Measurements from ENCODE around the gene CHRNA3. TPM values are rescaled to one million over a fixed set of nuclear protein-coding genes. Genes with fewer than 3 reads are reported as not detected.
A peak's percentile ranks its signal among the peaks of the same experiment; 100 is the strongest.
"Not testable (repeated sequence)": the region's sequence is repeated elsewhere in the genome, so short reads cannot be mapped to it uniquely, and the experiment has no call there.

CHRNA3 gene
- total RNA-seq, 1 donor from 2014 or later, result 1.3 TPM

DNA sequence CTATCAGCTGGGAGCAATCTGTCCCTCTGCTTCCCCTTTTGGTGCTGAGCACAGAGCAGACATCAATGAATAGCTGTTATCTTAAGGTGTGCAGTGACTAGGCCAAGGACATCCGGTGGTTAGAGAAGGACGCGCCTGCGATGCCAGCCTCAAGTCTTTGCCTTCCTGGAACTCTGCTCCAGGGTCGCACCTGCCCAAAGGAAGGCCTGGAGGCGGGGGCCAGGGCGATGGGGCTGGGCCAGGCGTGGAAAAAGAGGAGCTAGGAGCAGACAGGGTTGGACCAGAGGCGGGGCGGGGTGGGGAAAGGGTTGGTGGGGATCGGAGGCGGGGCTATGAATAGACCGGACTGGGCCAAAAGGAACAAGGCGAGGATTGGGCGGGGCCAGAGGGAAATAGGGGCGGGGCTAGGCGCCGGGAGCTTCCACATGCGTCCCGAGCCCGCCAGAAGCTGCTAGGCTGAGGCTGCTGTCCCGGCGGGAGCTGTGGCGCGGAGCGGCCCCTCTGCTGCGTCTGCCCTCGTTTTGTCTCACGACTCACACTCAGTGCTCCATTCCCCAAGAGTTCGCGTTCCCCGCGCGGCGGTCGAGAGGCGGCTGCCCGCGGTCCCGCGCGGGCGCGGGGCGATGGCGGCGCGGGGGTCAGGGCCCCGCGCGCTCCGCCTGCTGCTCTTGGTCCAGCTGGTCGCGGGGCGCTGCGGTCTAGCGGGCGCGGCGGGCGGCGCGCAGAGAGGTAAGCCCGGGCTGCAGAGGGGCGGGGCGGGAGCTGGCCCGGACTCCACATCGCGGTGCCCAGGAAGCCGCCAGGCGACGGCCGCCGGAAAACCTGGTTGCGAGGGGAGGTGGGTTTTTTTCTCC, 55.5 kb downstream of the CHRNA3 start, which contains the start of gene CHRNA5:
Gene CHRNA5 (plus strand): TSS at position 424 of the 854 bp plus-strand sequence. CDS start 200 bp downstream, at position 624.
- ATAC-seq, result peak; percentile 97 to 98
- intact Hi-C loops (cut with DNase I), result no loop called here
- peak within 1 kb of the TSS; percentile 61 for H3K4me3 ChIP-seq
- peak; percentile 92 for DNase-seq
- no peaks in the 10 kb centered on the region for H3K36me3 ChIP-seq
- no peaks in the 10 kb centered on the region for H3K27me3 ChIP-seq (ENCODE audit: low read depth)
- no peak for TF ChIP-seq CTCF (IDR thresholded peaks at IDR 0.05)
- peaks cover 14% of the 10 kb centered on the region for H3K4me1 ChIP-seq
- H3K27ac ChIP-seq, result no peak within 1 kb of the TSS
- H3K9me3 ChIP-seq, result no peaks in the 10 kb centered on the region

DNA sequence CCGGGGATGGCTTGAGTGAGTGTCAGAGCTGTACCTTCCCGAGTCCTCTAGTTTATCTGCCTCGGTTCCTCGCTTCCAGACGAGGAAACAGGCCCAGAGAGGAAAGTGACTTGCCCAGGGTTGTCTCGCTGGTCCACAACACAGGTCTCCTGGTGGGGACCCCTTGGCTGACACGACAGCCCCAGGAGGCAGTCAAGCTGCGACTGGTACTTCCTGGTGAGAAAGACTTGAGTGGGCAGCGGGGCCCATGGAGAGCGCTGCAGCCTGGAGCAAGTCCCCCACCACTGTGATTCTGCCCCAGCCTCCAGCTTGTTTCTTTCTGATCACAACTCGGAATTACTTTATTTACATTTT, 56.1 kb downstream of the CHRNA3 start:
- Histone ChIP-seq H3K27ac (no peak overlapping the region), H3K4me3 (peak overlapping the region; percentile 61), H3K4me1 (peaks cover 14% of the 10 kb centered on the region), H3K9me3 (no peaks in the 10 kb centered on the region), H3K27me3 (ENCODE audit: low read depth) (no peaks in the 10 kb centered on the region), H3K36me3 (no peaks in the 10 kb centered on the region)
- intact Hi-C loops (cut with DNase I), result no loop called here
- no peak for TF ChIP-seq CTCF (IDR thresholded peaks at IDR 0.05)
- ATAC-seq, result peak; percentile 6 to 25
- DNase-seq, result no peak

DNA sequence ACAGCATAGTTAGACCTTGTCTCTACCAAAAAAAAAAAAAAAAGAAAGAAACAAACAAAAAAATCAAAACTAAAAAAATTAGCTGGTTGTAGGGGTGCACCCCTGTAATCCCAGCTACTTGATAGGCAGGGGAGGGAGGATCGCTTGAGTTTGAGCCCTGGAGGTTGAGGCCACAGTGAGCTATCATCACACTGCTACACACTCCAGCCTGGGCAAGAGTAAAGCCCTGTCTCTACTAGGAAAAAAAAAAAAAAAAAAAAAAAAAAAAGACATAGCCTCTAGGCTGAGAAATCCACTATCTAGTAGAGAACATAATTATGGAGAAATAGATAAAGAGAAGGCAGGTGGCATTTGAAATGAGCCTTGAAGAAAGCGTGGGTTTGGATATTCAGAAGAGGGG, 57.7 kb downstream of the CHRNA3 start:
- Histone ChIP-seq H3K4me1 (peaks cover 14% of the 10 kb centered on the region), H3K9me3 (no peaks in the 10 kb centered on the region), H3K27me3 (ENCODE audit: low read depth) (no peaks in the 10 kb centered on the region), H3K27ac (no peak overlapping the region), H3K36me3 (no peaks in the 10 kb centered on the region), H3K4me3 (no peak overlapping the region)
- intact Hi-C loops (cut with DNase I), result no loop called here
- ATAC-seq (no peak), DNase-seq (no peak)
- TF ChIP-seq CTCF (IDR thresholded peaks at IDR 0.05), result no peak

GRCh38 chr15:78561490-78561889, 59.3 kb downstream of the CHRNA3 start:
- no peaks in the 10 kb centered on the region for H3K9me3 ChIP-seq
- H3K4me1 ChIP-seq, result peaks cover 13% of the 10 kb centered on the region
- intact Hi-C loops (cut with DNase I), result no loop called here
- H3K4me3 ChIP-seq, result no peak overlapping the region
- ATAC-seq (no peak), DNase-seq (no peak)
- H3K27me3 ChIP-seq (ENCODE audit: low read depth), result no peaks in the 10 kb centered on the region
- no peak overlapping the region for H3K27ac ChIP-seq
- H3K36me3 ChIP-seq, result no peaks in the 10 kb centered on the region
- no peak for TF ChIP-seq CTCF (IDR thresholded peaks at IDR 0.05)

- H3K9me3 ChIP-seq; H3K27ac ChIP-seq; ATAC-seq; intact Hi-C loops (cut with DNase I); H3K27me3 ChIP-seq (ENCODE audit: low read depth); H3K36me3 ChIP-seq; H3K4me1 ChIP-seq; H3K4me3 ChIP-seq; DNase-seq: not testable (repeated sequence)
Observed at GRCh38 chr15:78560201-78560600, 60.6 kb downstream of the CHRNA3 start.

DNA sequence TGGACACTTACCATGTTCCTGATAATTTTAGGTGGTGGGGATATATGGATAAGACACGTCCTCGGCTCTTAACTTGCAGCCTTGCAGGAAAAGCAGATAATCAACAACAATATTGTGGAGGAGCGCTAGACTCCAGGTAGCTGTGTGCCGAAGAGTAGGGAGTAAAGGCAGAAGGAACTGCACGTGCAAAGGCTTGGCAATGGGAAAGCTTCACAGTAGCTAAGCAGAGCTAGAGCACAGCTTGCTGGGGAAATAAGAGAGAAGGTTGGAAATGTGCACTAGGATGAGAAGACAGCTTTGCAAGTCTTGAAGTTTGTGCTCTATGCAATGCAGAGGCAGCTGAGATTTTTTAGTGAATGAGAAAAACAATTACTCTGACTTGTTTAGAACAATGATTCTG, 68.2 kb downstream of the CHRNA3 start:
- no peak overlapping the region for H3K27ac ChIP-seq
- intact Hi-C loops (cut with DNase I), result no loop called here
- no peak for DNase-seq
- H3K4me3 ChIP-seq, result no peak overlapping the region
- no peaks in the 10 kb centered on the region for H3K27me3 ChIP-seq (ENCODE audit: low read depth)
- no peak for TF ChIP-seq CTCF (IDR thresholded peaks at IDR 0.05)
- no peak for ATAC-seq
- H3K4me1 ChIP-seq, result no peaks in the 10 kb centered on the region
- H3K36me3 ChIP-seq, result peaks cover 35% of the 10 kb centered on the region
- no peaks in the 10 kb centered on the region for H3K9me3 ChIP-seq

All from lower lobe of right lung (tissue), 2 donors.